GM20000 (cell line): ENCODE data around the gene RGS7BP.

Experiments
- DNase-seq: peaks from one replicate; pipeline ENCODE4 v3.0.0; 2012; ENCODE audit warnings: low spot score
- CTCF ChIP-seq: IDR thresholded peaks from 2 replicates; pipeline ENCODE4 v1.5.1; 2012; ENCODE audit warnings: mild to moderate bottlenecking, control low read depth; ENCODE audit errors: extremely low read depth, missing control alignments

The RGS7BP gene

GRCh38 chr5:64585646-64586045 is 79.8 kb downstream of the RGS7BP start:
- no peak for TF ChIP-seq CTCF
- no peak for DNase-seq

- no peak for TF ChIP-seq CTCF
- no peak for DNase-seq
Measured at GRCh38 chr5:64587370-64587769, 81.6 kb downstream of the RGS7BP start.

GRCh38 chr5:64592730-64593341 is 87.0 kb downstream of the RGS7BP start:
- TF ChIP-seq CTCF, result no peak
- DNase-seq, result no peak

GRCh38 chr5:64594025-64594424 is 88.2 kb downstream of the RGS7BP start:
- no peak for DNase-seq
- no peak for TF ChIP-seq CTCF

GRCh38 chr5:64594601-64595000 is 88.8 kb downstream of the RGS7BP start:
- no peak for TF ChIP-seq CTCF
- no peak for DNase-seq

- no peak for DNase-seq
- no peak for TF ChIP-seq CTCF
Measured at GRCh38 chr5:64595031-64595855, 89.4 kb downstream of the RGS7BP start.

- no peak for DNase-seq
- no peak for TF ChIP-seq CTCF
Measured at GRCh38 chr5:64599226-64599625, 93.4 kb downstream of the RGS7BP start.
